GM18873 (cell line): Measurements from ENCODE around the gene CFL1.
"Not testable (repeated sequence)": the region's sequence is repeated elsewhere in the genome, so short reads cannot be mapped to it uniquely, and the experiment has no call there.

Experiments
- ATAC-seq: cut with Tn5 transposase; IDR thresholded peaks from one replicate; pipeline ENCODE4 v1.9.1; 2021; ENCODE audit warnings: mild to moderate bottlenecking, moderate library complexity, moderate number of reproducible peaks; ENCODE audit not compliant: unreplicated experiment, low FRiP score

CFL1 gene

GRCh38 chr11:65857853-65858680 is at the start of gene CFL1:
TSS of gene CFL1 (minus strand) at chr11:65858180. CDS start at chr11:65858099, 81 bp downstream.
- peak; percentile 45 for ATAC-seq

GRCh38 chr11:65906602-65907001 is 48.6 kb upstream of the CFL1 start:
- ATAC-seq, result no peak

GRCh38 chr11:65903715-65904114 is 45.7 kb upstream of the CFL1 start:
- ATAC-seq, result no peak

- ATAC-seq, result no peak
Measured at GRCh38 chr11:65903068-65903481, 45.1 kb upstream of the CFL1 start.

- no peak for ATAC-seq
Measured at GRCh38 chr11:65900899-65901180, 42.9 kb upstream of the CFL1 start.

- ATAC-seq, result peak; percentile 54
Measured at GRCh38 chr11:65900125-65900898, 42.3 kb upstream of the CFL1 start, which contains the start of gene FOSL1. TSS of gene FOSL1 (minus strand) at chr11:65900388. CDS start at chr11:65900339, 49 bp downstream.

GRCh38 chr11:65899356-65900124 is 41.6 kb upstream of the CFL1 start:
- ATAC-seq, result no peak

- no peak for ATAC-seq
Measured at GRCh38 chr11:65898656-65899355, 40.8 kb upstream of the CFL1 start.

GRCh38 chr11:65897020-65897471 is 39.1 kb upstream of the CFL1 start:
- no peak for ATAC-seq

- ATAC-seq, result no peak
Measured at GRCh38 chr11:65896034-65896999, 38.3 kb upstream of the CFL1 start.

- ATAC-seq, result no peak
Measured at GRCh38 chr11:65895482-65895981, 37.6 kb upstream of the CFL1 start.

GRCh38 chr11:65894034-65894591 is 36.1 kb upstream of the CFL1 start:
- ATAC-seq, result no peak

GRCh38 chr11:65892661-65893317 is 34.8 kb upstream of the CFL1 start:
- no peak for ATAC-seq

- not testable (repeated sequence) for ATAC-seq
Measured at GRCh38 chr11:65892137-65892540, 34.2 kb upstream of the CFL1 start.

GRCh38 chr11:65891219-65892136 is 33.5 kb upstream of the CFL1 start:
- ATAC-seq, result no peak

- ATAC-seq, result peak; percentile 46
Measured at GRCh38 chr11:65890324-65891218, 32.6 kb upstream of the CFL1 start, which contains the start of gene CCDC85B. TSS of gene CCDC85B (plus strand) at chr11:65890673. CDS start at chr11:65890784, 111 bp downstream.
